Cardiac muscle cell (in vitro differentiated cells and primary cell): Measurements from ENCODE around the gene C6orf120. TPM values are rescaled to one million over a fixed set of nuclear protein-coding genes. Genes with fewer than 3 reads are reported as not detected.

ENCODE experiments used
- DNase-seq, 2 donors: peaks; one replicate each; pipeline versions ENCODE4 v3.0.0 to v3.0.0-alpha.2; 2010 to 2017; ENCODE audit warnings: low read depth in 1 of 2, low spot score in 1 of 2
- H3K27ac ChIP-seq: fragments of 200-600 bp; sonication (generic); 2 replicates; pipeline ENCODE4 v1.5.1; 2016
- H3K27me3 ChIP-seq: fragments of 200-600 bp; sonication (generic); 2 replicates; pipeline ENCODE4 v1.6.0; 2016; ENCODE audit warnings: control low read depth
- H3K36me3 ChIP-seq: fragments of 200-600 bp; sonication (generic); 2 replicates; pipeline ENCODE4 v1.5.1; 2016; ENCODE audit warnings: control low read depth
- H3K4me1 ChIP-seq: fragments of 200-600 bp; sonication (generic); 2 replicates; pipeline ENCODE4 v1.8.1; 2017; ENCODE audit warnings: low read depth, mild to moderate bottlenecking, mixed run types
- H3K4me3 ChIP-seq: fragments of 200-600 bp; sonication (generic); 2 replicates; pipeline ENCODE4 v1.5.1; 2016; ENCODE audit warnings: mild to moderate bottlenecking
- H3K9me3 ChIP-seq: fragments of 200-600 bp; sonication (generic); 2 replicates; pipeline ENCODE4 v1.5.1; 2017; ENCODE audit warnings: low read depth, mild to moderate bottlenecking, control low read depth
- CTCF ChIP-seq: IDR thresholded peaks from 2 replicates; pipeline ENCODE4 v1.5.1; 2012; ENCODE audit warnings: low read depth, mild to moderate bottlenecking, low read length
- polyA plus RNA-seq: library from polyadenylated mRNA; unstranded; fragments of >200 nt; fragmentation: Nextera tagmentation; extraction: Ambion mirVana; gene quantifications from 2 replicates; pipeline ENCODE4 v1.2.1, GENCODE V29; 2016
- total RNA-seq: library from RNA; depleted of rRNA; stranded (reverse); fragments of >200 nt; gene quantifications from 2 replicates; pipeline ENCODE4 v1.2.3, GENCODE V29; 2016

C6orf120 gene
- total and polyA plus RNA-seq, 2 experiments from 2014 or later = 27.5 to 58.4 TPM

GRCh38 chr6:169752074-169752623 lies 50.2 kb downstream of the C6orf120 start:
- peak in 1 of 2 donors; percentile 11 for DNase-seq
- Histone ChIP-seq H3K27me3 (no peaks in the 10 kb centered on the region), H3K36me3 (peaks cover 6% of the 10 kb centered on the region), H3K4me3 (peak overlapping the region; percentile 64), H3K27ac (peak overlapping the region; percentile 99), H3K4me1 (peaks cover 23% of the 10 kb centered on the region), H3K9me3 (no peaks in the 10 kb centered on the region)
- TF ChIP-seq CTCF = no peak

Other genes starting within 250 kb of the C6orf120 start
- 40.2 and 83.0 TPM in 2 replicates for gene WDR27, start 97 bp upstream of the C6orf120 start, total RNA-seq
- gene WDR27, start 97 bp upstream of the C6orf120 start, polyA plus RNA-seq = 54.4 and 66.8 TPM in 2 replicates
- gene PHF10, start 22.4 kb downstream of the C6orf120 start, total RNA-seq = 26.0 and 32.0 TPM in 2 replicates
- 31.5 and 43.3 TPM in 2 replicates for gene PHF10, start 22.4 kb downstream of the C6orf120 start, polyA plus RNA-seq
- gene DYNLT2, start 49.4 kb downstream of the C6orf120 start, total RNA-seq = 1.9 and 2.9 TPM in 2 replicates
- gene DYNLT2, start 49.4 kb downstream of the C6orf120 start, polyA plus RNA-seq = 2.4 and 5.0 TPM in 2 replicates
- 16.3 and 21.2 TPM in 2 replicates for gene ERMARD, start 49.5 kb downstream of the C6orf120 start, total RNA-seq
- gene ERMARD, start 49.5 kb downstream of the C6orf120 start, polyA plus RNA-seq = 20.9 and 32.4 TPM in 2 replicates